CD4-positive, alpha-beta T cell treated with Interleukin-17A for 4 hours (primary cell): ENCODE measurements around the gene JAK2.
"Not testable (repeated sequence)": the region's sequence is repeated elsewhere in the genome, so short reads cannot be mapped to it uniquely, and the experiment has no call there.

Experiments used
- DNase-seq: peaks from one replicate; pipeline ENCODE4 v3.0.0-alpha.2; 2020; ENCODE audit warnings: mixed read lengths

Gene JAK2

DNA sequence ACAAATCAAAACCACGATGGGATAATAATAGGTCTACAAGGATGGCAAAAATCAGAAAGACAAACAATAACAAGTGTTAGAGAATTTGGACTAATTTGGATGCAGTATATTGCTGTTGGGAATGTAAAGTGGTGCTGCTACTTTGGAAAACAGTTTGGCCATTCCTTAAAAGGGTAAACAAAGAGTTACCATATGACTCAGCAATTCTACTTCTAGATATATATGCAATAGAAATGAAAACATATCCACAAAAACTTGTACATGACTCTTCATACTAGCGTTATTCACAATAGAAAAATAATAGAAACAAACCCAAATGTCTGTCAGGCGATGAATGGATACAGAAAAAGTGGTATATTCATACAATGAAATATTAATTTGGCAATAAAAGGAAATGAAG is 58.3 kb downstream of the JAK2 start:
- no peak for DNase-seq

DNA sequence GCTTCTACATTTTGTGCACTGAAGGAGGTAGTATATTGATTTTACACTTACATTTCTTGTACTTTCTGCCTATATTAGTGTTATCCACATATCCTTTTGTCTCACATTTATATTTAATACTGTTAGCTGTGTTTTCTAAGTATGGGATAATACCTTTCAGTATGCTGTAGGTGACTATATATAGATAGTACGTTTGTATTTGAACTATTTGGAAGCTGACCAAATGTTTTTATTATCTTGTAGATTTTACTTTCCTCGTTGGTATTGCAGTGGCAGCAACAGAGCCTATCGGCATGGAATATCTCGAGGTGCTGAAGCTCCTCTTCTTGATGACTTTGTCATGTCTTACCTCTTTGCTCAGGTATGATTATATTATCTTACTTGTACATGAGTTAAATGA is 59.1 kb downstream of the JAK2 start:
- DNase-seq, result no peak

DNA sequence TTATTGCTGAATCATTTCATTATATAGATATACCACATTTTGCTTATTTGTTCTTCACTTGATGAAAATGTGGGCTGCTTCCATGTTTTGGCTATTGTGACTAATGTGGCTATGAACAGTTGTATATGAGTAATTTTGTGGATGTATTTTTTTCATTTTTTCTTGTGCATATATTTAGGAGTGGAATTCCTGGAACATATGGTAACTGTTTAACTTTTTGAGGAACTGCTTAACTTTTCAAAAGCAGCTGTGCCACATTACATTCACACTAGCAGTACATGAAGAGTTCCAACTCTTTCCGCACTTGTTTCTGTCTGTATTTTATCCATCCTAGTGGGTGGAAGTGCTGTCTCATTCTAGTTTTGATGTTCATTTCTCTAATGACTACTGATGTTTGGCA is 67.8 kb downstream of the JAK2 start:
- no peak for DNase-seq

GRCh38 chr9:5062631-5063030 is 77.6 kb downstream of the JAK2 start:
- no peak for DNase-seq

DNA sequence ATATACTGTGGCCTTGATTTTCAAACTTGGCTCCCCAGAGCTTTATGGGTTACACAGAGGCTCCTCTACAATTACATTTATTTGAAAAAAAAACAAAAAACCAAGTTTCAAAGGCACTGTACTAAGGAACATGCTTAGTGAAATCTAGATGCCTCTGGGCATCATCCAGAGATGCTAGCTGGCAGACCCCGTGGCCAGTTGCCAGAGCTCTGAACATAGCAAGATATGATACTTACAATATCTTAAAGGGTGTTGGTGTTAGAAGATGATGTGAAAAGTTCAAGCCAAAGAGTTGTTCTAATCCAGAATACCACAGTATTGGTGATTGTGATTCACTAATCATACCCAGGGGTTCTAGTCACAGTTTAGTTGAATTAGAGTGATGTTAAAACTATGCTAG is 87.8 kb downstream of the JAK2 start:
- DNase-seq, result no peak

DNA sequence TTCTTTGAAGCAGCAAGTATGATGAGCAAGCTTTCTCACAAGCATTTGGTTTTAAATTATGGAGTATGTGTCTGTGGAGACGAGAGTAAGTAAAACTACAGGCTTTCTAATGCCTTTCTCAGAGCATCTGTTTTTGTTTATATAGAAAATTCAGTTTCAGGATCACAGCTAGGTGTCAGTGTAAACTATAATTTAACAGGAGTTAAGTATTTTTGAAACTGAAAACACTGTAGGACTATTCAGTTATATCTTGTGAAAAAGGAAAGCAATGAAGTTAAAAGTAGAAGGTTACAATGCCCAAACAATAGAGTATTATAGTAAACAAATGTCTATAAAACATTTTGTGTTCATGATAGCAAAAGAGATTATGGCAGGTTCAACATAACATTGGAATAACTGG is 88.6 kb downstream of the JAK2 start:
- DNase-seq, result no peak

DNA sequence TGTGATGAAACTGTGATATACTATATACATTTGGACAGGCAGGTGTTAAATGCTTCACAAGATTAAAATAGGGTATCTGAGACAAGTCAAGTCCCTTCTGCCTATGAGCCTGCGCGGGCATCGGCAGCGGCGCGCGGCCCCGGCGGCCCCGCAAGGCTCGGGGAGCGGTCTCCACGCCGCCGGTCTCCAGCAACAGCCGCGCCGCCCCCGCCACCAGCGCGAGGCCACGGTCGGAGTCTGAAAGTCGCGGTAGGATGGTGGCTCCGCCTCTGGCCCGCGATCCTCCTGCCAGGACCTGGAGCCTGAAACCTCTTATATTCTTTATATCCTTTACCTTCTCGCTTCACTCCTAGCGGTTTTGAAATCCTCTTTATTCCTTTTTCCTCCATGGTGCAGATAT is 100.9 kb downstream of the JAK2 start:
- no peak for DNase-seq

DNA sequence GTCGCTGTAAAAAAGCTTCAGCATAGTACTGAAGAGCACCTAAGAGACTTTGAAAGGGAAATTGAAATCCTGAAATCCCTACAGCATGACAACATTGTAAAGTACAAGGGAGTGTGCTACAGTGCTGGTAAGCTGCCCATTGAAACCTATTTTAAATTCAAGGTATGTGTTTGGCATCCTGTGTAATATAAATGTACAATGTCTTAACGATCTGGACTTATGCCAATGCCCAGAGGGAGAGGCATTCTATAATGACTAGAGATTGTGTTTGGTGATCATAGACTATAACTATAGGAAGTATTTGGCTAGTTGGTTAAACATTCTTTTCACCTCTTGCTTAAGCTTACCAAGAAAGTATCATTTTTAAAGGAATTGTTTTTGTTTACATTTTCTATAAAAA is 104.7 kb downstream of the JAK2 start:
- no peak for DNase-seq

DNA sequence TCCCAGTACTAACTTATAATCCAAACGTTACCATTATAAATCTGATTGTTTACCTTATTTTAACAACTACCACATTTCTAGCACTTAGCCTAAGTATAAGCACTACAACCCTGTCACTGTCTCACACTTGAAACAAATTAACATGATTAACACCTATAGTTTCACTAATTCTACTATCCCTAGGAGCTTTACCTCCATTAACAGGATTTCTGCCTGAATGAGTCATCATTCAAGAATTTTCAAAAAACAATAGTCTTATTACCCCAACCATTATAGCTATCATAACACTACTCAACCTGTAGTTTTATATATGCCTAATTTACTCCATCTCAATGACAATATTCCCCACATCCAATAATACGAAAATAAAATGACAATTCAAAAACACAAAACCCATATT is 110.7 kb downstream of the JAK2 start:
- no peak for DNase-seq

- no peak for DNase-seq
Measured at GRCh38 chr9:5099466-5099865, 114.4 kb downstream of the JAK2 start.

DNA sequence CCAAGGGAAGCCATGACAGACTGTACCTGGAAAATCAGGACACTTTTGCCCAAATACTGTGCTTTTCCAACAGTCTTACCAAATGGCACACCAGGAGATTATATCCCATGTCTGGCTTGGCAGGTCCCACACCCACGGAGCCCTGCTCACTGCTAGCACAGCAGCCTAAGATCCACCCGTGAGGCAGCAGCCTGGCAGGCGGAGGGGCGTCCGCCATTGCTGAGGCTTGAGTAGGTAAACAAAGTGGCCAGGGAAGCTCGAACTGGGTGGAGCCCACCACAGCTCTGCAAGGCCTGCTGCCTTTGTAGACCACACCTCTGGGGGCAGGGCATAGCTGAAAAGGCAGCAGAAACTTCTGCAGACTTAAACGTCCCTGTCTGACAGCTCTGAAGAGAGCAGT is 116.1 kb downstream of the JAK2 start:
- not testable (repeated sequence) for DNase-seq

- DNase-seq, result not testable (repeated sequence)
Measured at GRCh38 chr9:5106517-5106916, 121.4 kb downstream of the JAK2 start.

DNA sequence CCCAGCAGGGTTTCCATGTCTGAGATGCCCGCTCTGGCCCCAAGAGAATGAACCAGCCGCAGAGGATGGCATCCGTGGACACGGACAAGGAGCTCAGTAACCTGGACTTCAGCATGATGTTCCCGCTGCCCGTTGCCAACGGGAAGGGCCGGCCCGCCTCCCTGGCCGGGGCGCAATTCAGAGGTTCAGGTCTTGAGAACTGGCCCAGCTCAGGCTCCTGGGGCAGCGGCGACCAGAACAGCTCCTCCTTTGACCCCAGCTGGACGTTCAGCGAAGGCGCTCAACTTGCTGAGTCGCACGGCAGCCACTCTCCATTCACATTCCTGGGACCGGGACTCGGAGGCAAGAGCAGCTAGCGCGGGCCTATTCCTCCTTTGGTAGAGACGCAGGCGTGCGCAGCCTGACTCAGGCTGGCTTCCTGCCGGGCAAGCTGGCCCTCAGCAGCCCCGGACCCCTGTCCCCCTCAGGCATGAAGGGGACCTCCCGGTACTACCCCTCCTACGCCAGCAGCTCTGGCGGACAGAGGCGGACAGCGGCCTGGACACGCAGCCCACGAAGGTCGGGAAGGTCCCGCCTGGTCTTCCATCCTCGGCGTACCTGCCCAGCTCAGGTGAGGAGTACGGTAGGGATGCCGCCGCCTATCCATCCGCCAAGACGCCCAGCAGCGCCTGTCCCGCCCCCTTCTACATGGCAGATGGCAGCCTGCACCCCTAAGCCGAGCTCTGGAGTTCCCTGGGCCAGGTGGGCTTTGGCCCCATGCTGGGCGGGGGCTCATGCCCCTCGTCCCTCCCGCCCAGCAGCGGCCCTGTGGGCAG is 126.0 kb downstream of the JAK2 start:
- DNase-seq, result no peak

DNA sequence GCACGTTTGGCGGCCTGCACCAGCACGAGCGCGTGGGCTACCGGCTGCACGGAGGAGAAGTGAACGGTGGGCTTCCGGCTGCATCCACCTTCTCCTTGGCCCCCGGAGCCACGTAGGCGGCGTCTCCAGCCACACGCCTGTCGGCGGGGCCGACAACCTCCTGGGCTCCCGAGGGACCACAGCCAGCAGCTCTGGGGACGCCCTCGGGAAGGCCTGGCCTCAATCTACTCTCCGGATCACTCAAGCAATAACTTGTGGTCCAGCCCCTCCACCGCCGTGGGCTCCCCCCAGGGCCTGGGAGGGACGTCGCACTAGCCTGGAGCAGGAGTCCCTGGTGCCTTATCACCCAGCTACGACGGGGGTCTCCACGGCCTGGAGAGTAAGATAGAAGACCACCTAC is 126.6 kb downstream of the JAK2 start:
- DNase-seq, result no peak

DNA sequence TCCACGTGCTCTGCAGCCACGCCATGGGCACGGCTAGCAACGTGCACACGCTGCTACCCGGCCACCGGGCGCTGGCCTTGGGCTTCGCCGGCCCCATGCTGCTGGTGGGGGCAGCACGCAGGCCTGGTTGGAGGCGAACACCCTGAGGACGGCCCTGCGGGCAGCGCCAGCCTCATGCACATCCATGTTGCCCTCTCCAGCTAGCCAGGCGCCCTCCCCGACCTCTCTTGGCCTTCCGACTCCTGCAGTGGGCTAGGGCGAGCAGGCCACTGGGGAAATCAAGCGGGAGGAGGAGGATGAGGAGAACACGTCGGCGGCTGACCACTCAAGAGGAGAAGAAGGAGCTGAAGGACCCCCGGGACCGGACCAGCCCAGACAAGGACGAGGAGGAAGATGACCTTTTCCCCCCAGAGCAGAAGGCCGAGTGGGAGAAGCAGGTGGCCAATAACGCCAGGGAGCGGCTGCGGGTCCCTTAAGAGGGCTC is 127.1 kb downstream of the JAK2 start:
- no peak for DNase-seq

DNA sequence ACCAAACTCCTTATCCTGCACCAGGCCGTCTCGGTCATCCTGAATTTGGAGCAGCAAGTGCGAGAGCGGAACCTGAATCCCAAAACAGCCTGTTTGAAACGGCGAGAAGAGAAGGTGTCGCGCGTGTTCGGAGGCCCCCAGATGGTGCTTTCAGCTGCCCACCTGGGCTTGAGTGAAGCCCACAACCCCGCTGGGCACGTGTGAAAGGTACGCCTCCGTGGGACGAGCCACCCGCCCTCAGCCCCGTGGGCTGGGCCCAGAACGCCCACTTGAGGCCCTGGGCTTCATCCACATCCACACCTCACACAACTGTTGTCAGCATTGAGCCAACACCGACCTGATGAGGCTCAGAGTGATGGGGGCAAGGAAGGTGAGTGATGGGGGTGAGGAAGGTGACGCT is 127.6 kb downstream of the JAK2 start:
- DNase-seq, result no peak

- DNase-seq, result no peak
Measured at GRCh38 chr9:5113523-5113922, 128.5 kb downstream of the JAK2 start.

DNA sequence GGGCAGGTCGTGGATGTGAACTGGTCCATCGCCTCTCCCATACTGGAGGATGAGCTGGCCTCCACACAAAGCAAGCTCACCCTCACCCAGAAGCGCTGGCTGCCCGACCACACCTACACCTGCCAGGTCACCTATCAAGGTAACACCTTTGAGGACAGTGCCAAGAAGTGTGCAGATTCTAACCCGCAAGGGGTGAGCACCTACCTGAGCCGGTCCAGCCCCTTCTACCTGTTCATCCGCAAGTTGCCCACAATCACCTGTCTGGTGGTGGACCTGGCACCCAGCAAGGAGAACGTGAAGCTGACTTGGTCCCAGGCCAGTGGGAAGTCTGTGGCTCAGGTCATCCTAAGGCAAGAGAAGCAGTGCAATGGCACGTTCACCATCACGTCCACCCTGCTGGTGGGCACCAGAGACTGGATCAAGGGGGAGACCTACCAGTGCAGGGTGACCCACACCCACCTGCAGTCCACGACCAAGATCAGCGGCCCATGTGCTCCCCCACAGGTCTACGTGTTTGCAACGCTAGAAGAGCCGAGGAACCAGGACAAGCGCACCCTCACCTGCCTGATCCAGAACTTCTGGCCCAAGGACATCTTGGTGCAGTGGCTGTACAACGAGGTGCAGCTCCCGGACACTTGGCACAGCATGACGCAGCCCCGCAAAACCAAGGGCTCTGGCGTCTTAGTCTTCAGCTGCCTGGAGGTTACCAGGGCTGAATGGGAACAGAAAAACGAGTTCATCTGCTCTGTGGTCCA is 129.1 kb downstream of the JAK2 start:
- no peak for DNase-seq

GRCh38 chr9:5122116-5122515 is 137.0 kb downstream of the JAK2 start:
- no peak for DNase-seq

GRCh38 chr9:5122516-5122915 is 137.4 kb downstream of the JAK2 start:
- no peak for DNase-seq

GRCh38 chr9:5140151-5140550 is 155.1 kb downstream of the JAK2 start:
- no peak for DNase-seq

GRCh38 chr9:5144217-5144616 is 159.1 kb downstream of the JAK2 start:
- DNase-seq, result no peak

GRCh38 chr9:5146241-5146640 is 161.2 kb downstream of the JAK2 start:
- DNase-seq, result no peak
